Measurements from ENCODE around the gene ITGAE.

Gene ITGAE

GRCh38 chr17:3750296-3750695 is 50.7 kb downstream of the ITGAE start:
- TF ChIP-seq TCF12 (IDR thresholded peaks at IDR 0.05; ENCODE audit: low read depth) (no peak), NFIC (IDR thresholded peaks at IDR 0.05) (no peak), CREB1 (IDR thresholded peaks at IDR 0.05; ENCODE audit: low read depth) (no peak), FOXM1 (IDR thresholded peaks at IDR 0.05; ENCODE audit: borderline replicate concordance, low read depth) (no peak), MAX (IDR thresholded peaks at IDR 0.05) (no peak)
- TF ChIP-seq, protein P1, sequence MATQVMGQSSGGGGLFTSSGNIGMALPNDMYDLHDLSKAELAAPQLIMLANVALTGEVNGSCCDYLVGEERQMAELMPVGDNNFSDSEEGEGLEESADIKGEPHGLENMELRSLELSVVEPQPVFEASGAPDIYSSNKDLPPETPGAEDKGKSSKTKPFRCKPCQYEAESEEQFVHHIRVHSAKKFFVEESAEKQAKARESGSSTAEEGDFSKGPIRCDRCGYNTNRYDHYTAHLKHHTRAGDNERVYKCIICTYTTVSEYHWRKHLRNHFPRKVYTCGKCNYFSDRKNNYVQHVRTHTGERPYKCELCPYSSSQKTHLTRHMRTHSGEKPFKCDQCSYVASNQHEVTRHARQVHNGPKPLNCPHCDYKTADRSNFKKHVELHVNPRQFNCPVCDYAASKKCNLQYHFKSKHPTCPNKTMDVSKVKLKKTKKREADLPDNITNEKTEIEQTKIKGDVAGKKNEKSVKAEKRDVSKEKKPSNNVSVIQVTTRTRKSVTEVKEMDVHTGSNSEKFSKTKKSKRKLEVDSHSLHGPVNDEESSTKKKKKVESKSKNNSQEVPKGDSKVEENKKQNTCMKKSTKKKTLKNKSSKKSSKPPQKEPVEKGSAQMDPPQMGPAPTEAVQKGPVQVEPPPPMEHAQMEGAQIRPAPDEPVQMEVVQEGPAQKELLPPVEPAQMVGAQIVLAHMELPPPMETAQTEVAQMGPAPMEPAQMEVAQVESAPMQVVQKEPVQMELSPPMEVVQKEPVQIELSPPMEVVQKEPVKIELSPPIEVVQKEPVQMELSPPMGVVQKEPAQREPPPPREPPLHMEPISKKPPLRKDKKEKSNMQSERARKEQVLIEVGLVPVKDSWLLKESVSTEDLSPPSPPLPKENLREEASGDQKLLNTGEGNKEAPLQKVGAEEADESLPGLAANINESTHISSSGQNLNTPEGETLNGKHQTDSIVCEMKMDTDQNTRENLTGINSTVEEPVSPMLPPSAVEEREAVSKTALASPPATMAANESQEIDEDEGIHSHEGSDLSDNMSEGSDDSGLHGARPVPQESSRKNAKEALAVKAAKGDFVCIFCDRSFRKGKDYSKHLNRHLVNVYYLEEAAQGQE (IDR thresholded peaks at IDR 0.05; ENCODE audit: low read depth): no peak

- TF ChIP-seq, protein P1 (IDR thresholded peaks at IDR 0.05; ENCODE audit: low read depth): no peak
- TF ChIP-seq NFIC (IDR thresholded peaks at IDR 0.05) (no peak), FOXM1 (IDR thresholded peaks at IDR 0.05; ENCODE audit: borderline replicate concordance, low read depth) (no peak), CREB1 (IDR thresholded peaks at IDR 0.05; ENCODE audit: low read depth) (no peak), YY1 (IDR thresholded peaks at IDR 0.05; ENCODE audit: low read depth) (no peak), MAX (IDR thresholded peaks at IDR 0.05) (no peak), TEAD4 (IDR thresholded peaks at IDR 0.05) (no peak), CEBPB (IDR thresholded peaks at IDR 0.05) (no peak), EP300 (IDR thresholded peaks at IDR 0.05; ENCODE audit: borderline replicate concordance) (no peak), ZBTB7A (IDR thresholded peaks at IDR 0.05; ENCODE audit: low read depth) (no peak), TCF12 (IDR thresholded peaks at IDR 0.05; ENCODE audit: low read depth) (no peak), TAF1 (IDR thresholded peaks at IDR 0.05; ENCODE audit: low read depth) (no peak), EGR1 (IDR thresholded peaks at IDR 0.05) (no peak), RAD21 (IDR thresholded peaks at IDR 0.05; ENCODE audit: low read depth) (no peak)
- TF ChIP-seq, protein P2, sequence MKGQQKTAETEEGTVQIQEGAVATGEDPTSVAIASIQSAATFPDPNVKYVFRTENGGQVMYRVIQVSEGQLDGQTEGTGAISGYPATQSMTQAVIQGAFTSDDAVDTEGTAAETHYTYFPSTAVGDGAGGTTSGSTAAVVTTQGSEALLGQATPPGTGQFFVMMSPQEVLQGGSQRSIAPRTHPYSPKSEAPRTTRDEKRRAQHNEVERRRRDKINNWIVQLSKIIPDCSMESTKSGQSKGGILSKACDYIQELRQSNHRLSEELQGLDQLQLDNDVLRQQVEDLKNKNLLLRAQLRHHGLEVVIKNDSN (IDR thresholded peaks at IDR 0.05): no peak
Measured at GRCh38 chr17:3748576-3748975, 52.4 kb downstream of the ITGAE start.

- TF ChIP-seq, protein P2 (IDR thresholded peaks at IDR 0.05): no peak
- TF ChIP-seq FOXM1 (IDR thresholded peaks at IDR 0.05; ENCODE audit: borderline replicate concordance, low read depth): no peak
- no peak for TF ChIP-seq EP300 (IDR thresholded peaks at IDR 0.05; ENCODE audit: borderline replicate concordance)
- TF ChIP-seq NFIC (IDR thresholded peaks at IDR 0.05): no peak
- no peak for TF ChIP-seq CEBPB (IDR thresholded peaks at IDR 0.05)
- TF ChIP-seq, protein P1 (IDR thresholded peaks at IDR 0.05; ENCODE audit: low read depth): no peak
- no peak for TF ChIP-seq TCF12 (IDR thresholded peaks at IDR 0.05; ENCODE audit: low read depth)
Measured at GRCh38 chr17:3747805-3748204, 53.2 kb downstream of the ITGAE start.

DNA sequence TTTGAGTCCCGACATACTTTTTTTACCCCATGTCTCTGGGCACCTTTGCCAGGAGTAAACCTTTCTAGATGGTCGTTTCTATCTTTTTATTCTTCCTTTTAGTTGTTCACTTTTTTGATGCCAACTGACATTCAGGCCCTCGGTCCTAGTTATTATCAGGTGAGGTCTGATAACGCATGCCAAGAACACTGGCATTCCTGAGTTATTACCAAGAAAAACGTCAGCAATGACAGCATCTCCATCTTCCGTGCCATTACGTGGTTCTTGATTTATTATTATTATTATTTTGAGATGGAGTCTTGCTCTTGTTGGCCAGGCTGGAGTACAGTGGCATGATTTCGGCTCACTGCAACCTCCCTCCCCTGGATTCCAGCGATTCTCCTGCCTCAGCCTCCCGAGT is 55.9 kb downstream of the ITGAE start:
- TF ChIP-seq FOXM1 (IDR thresholded peaks at IDR 0.05; ENCODE audit: borderline replicate concordance, low read depth) (no peak), YY1 (IDR thresholded peaks at IDR 0.05; ENCODE audit: low read depth) (no peak), EP300 (IDR thresholded peaks at IDR 0.05; ENCODE audit: borderline replicate concordance) (no peak)

- TF ChIP-seq FOXM1 (IDR thresholded peaks at IDR 0.05; ENCODE audit: borderline replicate concordance, low read depth) (no peak), NFIC (IDR thresholded peaks at IDR 0.05) (no peak), TCF12 (IDR thresholded peaks at IDR 0.05; ENCODE audit: low read depth) (no peak), RAD21 (IDR thresholded peaks at IDR 0.05; ENCODE audit: low read depth) (no peak), CREB1 (IDR thresholded peaks at IDR 0.05; ENCODE audit: low read depth) (no peak), EP300 (IDR thresholded peaks at IDR 0.05; ENCODE audit: borderline replicate concordance) (no peak), ZBTB7A (IDR thresholded peaks at IDR 0.05; ENCODE audit: low read depth) (no peak)
Measured at GRCh38 chr17:3744014-3744413, 57.0 kb downstream of the ITGAE start.

Data from Ishikawa (cell line).